GM23338 (cell line): Measurements from ENCODE around the gene NAALADL2.

Experiments
- CREB1 ChIP-seq: fragments of 250-450 bp; sonication (Bioruptor Pico); IDR thresholded peaks from 2 replicates; pipeline ENCODE4 v1.5.0; 2020; ENCODE audit warnings: low read depth, mild to moderate bottlenecking, moderate library complexity
- CTCF ChIP-seq, 2 experiments: fragments of 200-600 bp in 1 of 2; sonication (generic) in 1 of 2; conservative IDR thresholded peaks; 2 replicates each; pipeline versions ENCODE4 v1.5.1 to v1.6.1; 2016 to 2017; ENCODE audit warnings: antibody characterized with exemption in 2 of 2, low read depth in 2 of 2, mild to moderate bottlenecking in 2 of 2, moderate library complexity in 1 of 2
- ETS1 ChIP-seq: IDR thresholded peaks from 2 replicates; pipeline ENCODE4 v1.6.1; 2016; ENCODE audit warnings: antibody characterized with exemption
- EZH2 ChIP-seq: fragments of 200-600 bp; sonication (generic); IDR thresholded peaks from one replicate; pipeline ENCODE4 v1.8.0; 2017; ENCODE audit warnings: antibody characterized with exemption, mild to moderate bottlenecking, low read depth; ENCODE audit not compliant: unreplicated experiment
- EZH2phosphoT487 ChIP-seq: fragments of 200-600 bp; sonication (generic); IDR thresholded peaks from one replicate; pipeline ENCODE4 v1.8.1; 2018; ENCODE audit warnings: antibody characterized with exemption; ENCODE audit not compliant: unreplicated experiment
- JUNB ChIP-seq: IDR thresholded peaks from one replicate; pipeline ENCODE4 v1.6.1; 2016; ENCODE audit warnings: antibody characterized with exemption; ENCODE audit not compliant: unreplicated experiment
- POLR2AphosphoS5 ChIP-seq: IDR thresholded peaks from 2 replicates; pipeline ENCODE4 v1.6.1; 2016; ENCODE audit warnings: antibody characterized with exemption, low read depth
- REST ChIP-seq: IDR thresholded peaks from one replicate; pipeline ENCODE4 v1.6.1; 2018; ENCODE audit warnings: antibody characterized with exemption; ENCODE audit not compliant: unreplicated experiment
- ZNF462 ChIP-seq: fragments of 250-450 bp; sonication (Bioruptor Pico); IDR thresholded peaks from 2 replicates; pipeline ENCODE4 v1.5.0; 2020; ENCODE audit warnings: mild to moderate bottlenecking, moderate library complexity

- TF ChIP-seq CTCF (conservative IDR thresholded peaks at IDR 0.05; ENCODE audit: low read depth in 2 of 2) (no peak), REST (no peak), POLR2AphosphoS5 (no peak), JUNB (no peak), EZH2 (no peak), CREB1 (CRISPR knock-in tag) (no peak), EZH2phosphoT487 (no peak), ZNF462 (CRISPR knock-in tag) (no peak), ETS1 (no peak)
These were observed 739.6 kb downstream of the NAALADL2 start for GRCh38 chr3:175598740-175599139.
